Activated T-helper 2 cell treated with anti-CD3 and anti-CD28 coated beads, Interferon-gamma antibody, Interleukin-2, Interleukin-4, amounts not matched to agents 10 μg/mL and 5 μg/mL and 100 μg/mL, durations not matched to agents 14 hours and 24 hours and 36 hours (primary cell): Measurements from ENCODE around the gene KRT4. TPM values are rescaled to one million over a fixed set of nuclear protein-coding genes. Genes with fewer than 3 reads are reported as not detected.

Source experiments
- DNase-seq: peaks from one replicate; pipeline ENCODE4 v3.0.0; 2021; ENCODE audit warnings: low spot score
- H3K27ac Mint-ChIP-seq: one replicate; pipeline ENCODE4 v1.8.0; 2021; ENCODE audit warnings: mixed read lengths
- H3K27me3 Mint-ChIP-seq: one replicate; pipeline ENCODE4 v1.8.0; 2021; ENCODE audit warnings: low read depth, mixed read lengths
- H3K36me3 Mint-ChIP-seq: one replicate; pipeline ENCODE4 v1.8.0; 2021; ENCODE audit warnings: low read depth, mixed read lengths
- H3K4me1 Mint-ChIP-seq: one replicate; pipeline ENCODE4 v1.8.0; 2021; ENCODE audit warnings: low read depth, mixed read lengths
- H3K4me3 Mint-ChIP-seq: one replicate; pipeline ENCODE4 v1.8.0; 2021; ENCODE audit warnings: low read depth, mild to moderate bottlenecking, moderate library complexity, mixed read lengths
- H3K9me3 Mint-ChIP-seq: one replicate; pipeline ENCODE4 v1.8.0; 2021; ENCODE audit warnings: mixed read lengths
- intact Hi-C: fragments of 100-400 bp; cut with micrococcal nuclease; formaldehyde crosslinking; loops from one replicate; pipeline ENCODE4 v1.15.1; 2023
- total RNA-seq: library from RNA; stranded (reverse); gene quantifications from 2 replicates; pipeline ENCODE4 v1.2.3, GENCODE V29; 2022

KRT4 gene
- total RNA-seq, 1 donor from 2014 or later: not detected

DNA sequence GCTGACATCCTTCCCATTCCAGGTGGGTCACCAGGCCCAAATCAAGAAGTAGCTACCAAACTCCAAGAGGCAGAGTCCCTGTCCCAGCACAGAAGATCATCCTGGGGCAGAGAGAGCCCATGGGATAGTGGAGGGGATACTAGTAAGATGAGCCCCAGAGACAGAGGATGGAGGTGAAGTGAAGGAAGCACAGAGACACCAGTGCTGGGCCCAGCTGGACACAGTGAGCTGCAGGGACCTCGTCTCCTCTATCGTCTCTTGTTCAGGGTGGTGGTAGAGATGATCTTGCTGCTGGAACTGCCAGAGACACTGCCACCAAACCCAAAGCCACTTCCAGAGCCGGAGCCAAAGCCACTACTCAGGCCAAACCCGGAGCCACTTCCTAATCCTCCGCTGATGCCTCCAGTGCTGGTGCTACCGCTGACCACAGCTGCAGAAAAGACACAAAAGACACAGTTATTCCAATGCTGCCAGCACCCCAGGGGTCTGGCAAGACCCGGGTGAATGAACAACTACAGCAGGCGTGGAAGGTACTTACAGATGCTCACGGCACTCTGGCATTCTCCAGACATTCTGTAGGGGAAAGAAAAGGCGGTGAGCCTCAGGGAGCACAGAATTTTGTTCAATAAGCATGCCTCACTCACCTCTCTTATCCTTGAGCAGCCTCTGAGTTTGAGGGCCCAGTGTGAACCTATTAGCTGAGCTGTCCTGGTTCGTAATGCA, 6.9 kb downstream of the KRT4 start:
- no peak overlapping the region for H3K4me3 Mint-ChIP-seq
- no peak for DNase-seq
- no peaks in the 10 kb centered on the region for H3K4me1 Mint-ChIP-seq
- intact Hi-C loops: no loop called here
- H3K27me3 Mint-ChIP-seq: peaks cover 6% of the 10 kb centered on the region
- no peak overlapping the region for H3K27ac Mint-ChIP-seq
- no peaks in the 10 kb centered on the region for H3K36me3 Mint-ChIP-seq
- H3K9me3 Mint-ChIP-seq: no peaks in the 10 kb centered on the region

DNA sequence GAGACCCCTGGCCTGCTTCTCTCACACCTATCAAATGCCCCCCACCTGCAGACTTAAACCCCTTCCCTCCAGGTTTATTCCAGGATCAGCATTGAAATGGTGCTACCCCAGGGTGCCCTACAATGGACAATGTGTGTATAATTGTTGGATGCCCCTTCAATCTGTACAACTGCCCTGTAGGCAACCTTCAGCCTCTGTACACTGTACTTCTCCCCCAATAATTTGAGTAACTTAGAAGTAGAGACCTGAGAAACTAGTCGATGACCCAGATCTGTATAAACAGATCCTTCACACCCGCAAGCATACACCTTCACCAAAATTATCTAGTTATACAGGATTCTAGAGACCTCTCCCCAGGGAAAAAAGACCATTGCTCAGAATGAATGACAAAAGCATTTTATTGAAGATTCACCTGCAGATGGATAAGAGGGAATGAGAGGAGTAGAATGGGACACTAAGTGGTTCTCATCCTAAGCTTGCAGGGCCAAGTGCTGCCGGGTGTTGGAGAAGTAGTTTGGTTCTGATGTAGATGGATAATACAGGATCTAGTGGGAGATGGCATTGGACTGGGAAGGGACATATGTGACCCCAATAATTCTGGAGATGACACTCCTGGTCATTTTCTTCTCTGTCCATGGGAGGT, 7.6 kb downstream of the KRT4 start:
- no peak for DNase-seq
- H3K9me3 Mint-ChIP-seq: no peaks in the 10 kb centered on the region
- no peak overlapping the region for H3K4me3 Mint-ChIP-seq
- no peaks in the 10 kb centered on the region for H3K36me3 Mint-ChIP-seq
- no peaks in the 10 kb centered on the region for H3K4me1 Mint-ChIP-seq
- intact Hi-C loops: no loop called here
- H3K27me3 Mint-ChIP-seq: peaks cover 6% of the 10 kb centered on the region
- no peak overlapping the region for H3K27ac Mint-ChIP-seq

DNA sequence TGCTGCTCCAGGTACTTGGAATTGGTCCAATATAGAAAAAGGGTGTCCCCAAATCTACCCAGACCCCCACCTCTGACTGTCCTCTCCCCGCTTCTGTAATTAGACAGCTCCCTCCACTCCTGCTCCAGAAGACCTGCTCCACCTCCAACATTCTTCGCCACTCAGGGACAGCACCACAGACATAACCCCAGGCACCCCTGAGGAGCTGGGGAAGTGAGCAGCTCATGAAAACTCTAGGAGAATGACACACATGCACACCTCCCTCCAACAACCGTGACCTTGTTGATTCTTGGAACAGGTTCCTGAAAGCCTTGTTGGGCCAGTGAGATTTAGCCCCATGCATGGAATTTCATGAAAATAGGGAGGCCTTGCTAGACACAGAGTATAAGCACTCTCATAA, 8.2 kb downstream of the KRT4 start:
- H3K9me3 Mint-ChIP-seq: no peaks in the 10 kb centered on the region
- H3K4me1 Mint-ChIP-seq: no peaks in the 10 kb centered on the region
- no peaks in the 10 kb centered on the region for H3K36me3 Mint-ChIP-seq
- no peak for DNase-seq
- no peak overlapping the region for H3K27ac Mint-ChIP-seq
- no peak overlapping the region for H3K4me3 Mint-ChIP-seq
- intact Hi-C loops: no loop called here
- peaks cover 6% of the 10 kb centered on the region for H3K27me3 Mint-ChIP-seq

DNA sequence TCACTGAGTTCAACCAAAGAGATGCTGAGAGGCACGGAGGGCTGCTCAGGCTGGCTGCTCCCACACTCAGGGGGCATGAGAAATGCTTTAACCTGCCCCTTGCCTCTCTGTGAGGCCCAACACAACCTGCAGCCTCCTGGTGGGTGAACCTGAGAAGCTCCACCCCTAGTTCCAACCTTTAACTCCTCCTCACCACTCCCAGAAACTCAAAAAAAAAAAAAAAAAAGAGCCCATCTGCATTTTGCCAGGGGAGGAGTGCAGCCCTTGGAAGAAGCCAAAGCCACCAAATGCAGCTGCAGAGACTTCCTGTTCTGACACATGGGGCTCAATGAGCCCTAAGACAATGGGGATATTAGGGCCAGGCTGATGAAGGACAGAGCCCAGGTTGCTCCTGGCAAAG, 8.9 kb downstream of the KRT4 start:
- no peaks in the 10 kb centered on the region for H3K36me3 Mint-ChIP-seq
- H3K9me3 Mint-ChIP-seq: no peaks in the 10 kb centered on the region
- no peak for DNase-seq
- H3K27ac Mint-ChIP-seq: no peak overlapping the region
- H3K27me3 Mint-ChIP-seq: peaks cover 6% of the 10 kb centered on the region
- no peaks in the 10 kb centered on the region for H3K4me1 Mint-ChIP-seq
- intact Hi-C loops: no loop called here
- H3K4me3 Mint-ChIP-seq: no peak overlapping the region

DNA sequence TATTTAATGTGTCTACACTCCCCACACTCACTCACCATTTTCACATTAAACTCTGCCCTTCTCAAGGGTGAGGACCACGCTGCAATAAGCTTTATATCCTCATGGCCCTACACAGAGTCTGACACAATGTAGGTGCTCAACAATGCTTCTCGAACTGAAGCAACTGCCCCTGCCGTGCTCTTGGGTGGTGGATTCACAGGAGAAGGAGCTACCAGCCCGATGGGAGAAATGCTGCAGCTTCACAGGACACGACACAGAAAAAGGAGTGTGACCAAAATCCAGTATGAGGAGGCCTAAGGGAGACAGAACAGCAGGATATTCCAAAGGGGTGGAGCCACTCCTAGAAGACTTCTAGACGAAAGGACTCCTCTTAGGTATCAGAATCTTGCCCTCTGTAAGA, 11.5 kb downstream of the KRT4 start:
- Mint-ChIP-seq H3K36me3 (no peaks in the 10 kb centered on the region), H3K9me3 (no peaks in the 10 kb centered on the region), H3K27ac (no peak overlapping the region), H3K4me1 (no peaks in the 10 kb centered on the region), H3K4me3 (no peak overlapping the region), H3K27me3 (peaks cover 4% of the 10 kb centered on the region)
- intact Hi-C loops: no loop called here
- no peak for DNase-seq

DNA sequence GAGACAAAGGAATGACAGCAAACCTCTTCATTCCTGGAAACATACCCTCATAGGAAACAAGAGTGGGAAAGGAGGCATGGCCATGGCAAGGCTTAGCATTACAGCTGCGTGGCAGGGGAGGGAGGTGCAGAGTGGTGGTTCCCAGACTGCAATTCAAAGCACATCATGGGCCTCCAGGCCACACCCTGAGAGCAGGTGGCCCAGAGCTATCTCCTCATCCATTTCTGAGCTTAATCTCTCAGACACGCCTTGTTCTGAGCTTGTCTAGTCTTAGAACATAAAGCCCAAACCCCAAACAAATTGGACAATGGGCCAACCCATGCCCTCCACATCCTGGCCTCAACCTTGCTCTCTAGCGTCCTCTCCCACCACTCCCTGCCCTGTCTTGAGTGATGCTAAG, 12.1 kb downstream of the KRT4 start:
- H3K9me3 Mint-ChIP-seq: no peaks in the 10 kb centered on the region
- no peaks in the 10 kb centered on the region for H3K4me1 Mint-ChIP-seq
- no peaks in the 10 kb centered on the region for H3K36me3 Mint-ChIP-seq
- no peak overlapping the region for H3K27ac Mint-ChIP-seq
- intact Hi-C loops: no loop called here
- peaks cover 4% of the 10 kb centered on the region for H3K27me3 Mint-ChIP-seq
- no peak for DNase-seq
- H3K4me3 Mint-ChIP-seq: no peak overlapping the region

DNA sequence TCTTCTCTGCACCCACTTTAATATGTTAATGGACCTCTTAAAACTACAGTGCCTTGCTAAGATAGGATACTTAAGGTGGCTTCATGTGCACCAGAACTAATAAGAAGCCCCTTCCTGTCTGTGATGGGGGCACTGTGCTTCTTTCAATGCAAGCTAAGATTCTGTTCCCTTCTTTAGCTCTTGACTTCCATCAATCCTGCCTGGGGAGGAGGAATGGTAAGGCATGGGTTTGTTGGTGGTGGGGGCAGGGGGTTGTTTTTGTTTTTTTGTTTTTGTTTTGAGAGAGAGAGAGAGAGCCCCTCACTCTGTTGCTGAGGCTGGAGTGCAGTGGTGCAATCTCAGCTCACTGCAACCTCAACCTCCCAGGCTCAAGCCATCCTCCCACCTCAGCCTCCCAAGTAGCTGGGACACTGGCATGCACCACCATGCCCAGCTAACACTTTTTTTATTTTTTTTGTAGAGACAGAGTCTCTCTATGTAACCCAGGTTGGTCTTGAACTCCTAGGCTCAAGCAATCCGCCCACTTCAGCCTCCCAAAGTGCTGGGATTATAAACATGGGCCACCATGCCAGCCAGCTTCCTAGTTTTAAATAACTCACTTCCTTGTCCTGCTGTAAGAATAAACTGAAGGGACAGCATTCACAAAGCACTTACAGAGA, 13.5 kb downstream of the KRT4 start:
- Mint-ChIP-seq H3K36me3 (no peaks in the 10 kb centered on the region), H3K4me3 (no peak overlapping the region), H3K9me3 (no peaks in the 10 kb centered on the region), H3K27me3 (no peaks in the 10 kb centered on the region), H3K27ac (no peak overlapping the region), H3K4me1 (no peaks in the 10 kb centered on the region)
- intact Hi-C loops: no loop called here
- DNase-seq: no peak

DNA sequence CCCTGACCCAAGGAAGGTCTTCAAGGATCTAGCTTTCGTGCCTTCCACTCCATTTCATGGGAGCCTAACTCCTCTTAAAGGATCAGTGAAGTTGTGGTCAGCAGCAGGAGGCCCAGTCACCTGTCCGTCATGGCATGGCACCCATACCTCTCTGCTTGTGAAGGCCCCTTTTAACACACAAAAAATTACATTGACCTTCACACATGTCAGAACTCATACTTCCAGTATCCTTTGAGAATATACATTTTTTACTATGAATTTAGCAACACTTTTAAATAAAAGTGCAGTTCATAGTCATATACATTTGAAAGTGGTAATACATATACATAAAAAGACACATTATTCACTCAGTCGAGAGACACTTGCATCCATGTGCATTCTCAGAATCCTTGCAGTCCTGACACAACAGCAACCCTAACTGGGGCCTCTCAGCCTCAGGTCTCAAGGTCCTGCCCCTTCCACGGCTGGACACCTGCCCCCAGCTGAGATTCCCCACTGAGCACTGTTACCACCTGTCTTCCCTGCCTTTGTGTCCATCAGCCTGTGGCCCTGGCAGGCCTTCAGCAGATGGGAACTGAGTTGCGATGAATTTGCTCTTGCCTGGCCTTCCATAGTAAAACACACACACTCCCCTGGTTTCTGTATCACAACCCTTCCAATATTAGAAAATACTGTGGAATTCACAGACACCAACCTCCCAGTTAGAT, 14.3 kb downstream of the KRT4 start:
- Mint-ChIP-seq H3K9me3 (no peaks in the 10 kb centered on the region), H3K4me3 (no peak overlapping the region), H3K27me3 (no peaks in the 10 kb centered on the region), H3K4me1 (peaks cover 3% of the 10 kb centered on the region), H3K36me3 (no peaks in the 10 kb centered on the region), H3K27ac (no peak overlapping the region)
- no peak for DNase-seq
- intact Hi-C loops: no loop called here

DNA sequence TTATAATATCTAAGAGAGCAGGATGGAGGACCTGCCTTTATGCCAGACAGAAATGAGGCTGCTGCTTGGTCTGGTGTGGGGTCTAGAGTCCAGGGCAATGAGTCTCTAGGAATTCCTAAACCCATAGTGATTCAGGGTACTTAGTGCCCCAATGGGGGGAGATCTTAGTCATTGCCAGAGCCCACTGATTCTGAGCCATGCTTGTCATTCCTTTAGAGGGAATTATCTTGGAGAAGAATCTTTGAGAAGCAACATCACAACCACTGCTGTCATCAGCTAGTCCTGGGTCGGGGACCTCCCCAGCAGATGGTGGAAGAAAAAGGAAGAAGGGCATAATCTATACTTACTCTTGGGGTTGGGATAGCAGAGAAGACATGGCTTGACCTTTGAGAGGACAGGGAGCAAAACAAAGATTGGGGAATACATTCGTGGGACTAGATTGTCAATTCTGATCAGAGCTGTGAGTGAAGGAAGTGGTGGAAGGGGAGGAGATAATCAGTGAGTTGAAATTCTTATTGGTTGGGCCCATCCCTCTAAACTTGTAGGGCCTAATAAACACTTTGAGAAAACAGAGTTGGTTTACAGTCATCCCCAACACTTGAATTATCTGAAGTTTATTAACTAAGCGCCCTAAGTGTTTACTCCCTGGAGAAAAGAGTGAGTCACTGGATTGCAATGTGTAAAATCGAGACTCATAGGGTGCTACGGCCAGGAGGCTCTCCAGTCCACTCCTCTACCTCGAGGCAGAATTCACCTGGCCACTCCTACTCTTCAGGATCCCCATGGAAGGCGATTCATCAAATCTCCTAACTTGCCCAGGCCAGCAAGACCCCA, 15.0 kb downstream of the KRT4 start:
- Mint-ChIP-seq H3K9me3 (no peaks in the 10 kb centered on the region), H3K27ac (no peak overlapping the region), H3K4me3 (no peak overlapping the region), H3K36me3 (no peaks in the 10 kb centered on the region), H3K4me1 (peaks cover 11% of the 10 kb centered on the region), H3K27me3 (no peaks in the 10 kb centered on the region)
- no peak for DNase-seq
- intact Hi-C loops: no loop called here

DNA sequence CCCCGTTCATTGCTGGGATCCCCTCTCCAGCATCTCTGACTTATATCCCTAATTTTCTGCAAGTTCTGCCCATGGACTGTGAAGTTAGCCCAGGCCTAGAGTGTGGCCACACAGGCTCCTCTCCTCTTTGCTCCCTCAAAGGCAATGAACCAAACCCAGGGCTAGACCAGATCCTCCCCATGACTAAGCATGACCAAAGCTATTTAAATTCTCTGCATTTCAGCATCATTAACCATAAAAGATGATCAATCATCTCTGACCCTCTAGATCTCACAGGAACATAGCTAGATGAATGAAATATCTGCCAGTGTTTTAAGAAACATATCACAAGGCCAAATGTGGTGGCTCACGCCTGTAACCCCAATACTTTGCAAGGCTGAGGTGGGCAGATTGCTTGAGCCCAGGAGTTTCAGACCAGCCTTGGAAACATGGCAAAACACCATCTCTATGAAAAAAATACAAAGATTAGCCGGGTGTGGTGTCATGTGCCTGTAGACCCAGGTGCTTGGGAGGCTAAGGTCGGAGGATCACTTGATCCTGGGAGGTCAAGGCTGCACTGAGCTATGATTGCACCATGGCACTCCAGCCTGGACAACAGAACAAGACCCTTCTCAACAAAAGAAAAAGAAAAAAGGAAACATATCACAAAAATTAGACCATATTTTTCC, 15.8 kb downstream of the KRT4 start:
- H3K4me3 Mint-ChIP-seq: no peak overlapping the region
- H3K36me3 Mint-ChIP-seq: no peaks in the 10 kb centered on the region
- H3K9me3 Mint-ChIP-seq: no peaks in the 10 kb centered on the region
- intact Hi-C loops: no loop called here
- DNase-seq: no peak
- H3K27ac Mint-ChIP-seq: no peak overlapping the region
- H3K4me1 Mint-ChIP-seq: peaks cover 16% of the 10 kb centered on the region
- H3K27me3 Mint-ChIP-seq: no peaks in the 10 kb centered on the region

DNA sequence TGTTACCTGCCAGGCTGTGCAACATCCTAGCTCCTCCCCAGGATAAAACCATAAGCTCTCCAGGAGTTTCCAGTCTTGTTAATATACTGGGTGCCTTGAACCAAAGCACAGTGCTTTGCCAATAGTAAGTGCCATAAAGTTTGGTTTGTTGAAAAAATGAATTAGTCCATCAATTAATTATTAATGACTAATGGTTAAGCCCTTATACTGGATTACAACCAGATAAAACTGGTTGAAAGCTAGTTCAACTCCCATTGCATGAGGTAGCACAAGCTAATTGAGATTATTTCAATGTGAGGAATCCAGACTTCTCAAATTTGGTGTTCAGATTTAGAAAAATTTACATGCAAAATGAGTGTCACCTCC, 16.4 kb downstream of the KRT4 start:
- Mint-ChIP-seq H3K27me3 (no peaks in the 10 kb centered on the region), H3K4me1 (peaks cover 22% of the 10 kb centered on the region), H3K4me3 (no peak overlapping the region), H3K9me3 (no peaks in the 10 kb centered on the region), H3K27ac (no peak overlapping the region), H3K36me3 (no peaks in the 10 kb centered on the region)
- intact Hi-C loops: no loop called here
- DNase-seq: no peak
